GM12891 (cell line): Measurements from ENCODE around the gene ADAMTS4.

ENCODE experiments used
- PAX5 ChIP-seq: IDR thresholded peaks from 2 replicates; pipeline ENCODE4 v1.6.1; 2011; ENCODE audit warnings: low read length, moderate library complexity, mild to moderate bottlenecking; ENCODE audit not compliant: insufficient read depth, severe bottlenecking
- POLR2A ChIP-seq: IDR thresholded peaks from 2 replicates; pipeline ENCODE4 v1.6.1; 2011; ENCODE audit warnings: low read depth, low read length, control low read depth
- POLR2AphosphoS5 ChIP-seq: IDR thresholded peaks from 2 replicates; pipeline ENCODE4 v1.6.1; 2011; ENCODE audit warnings: low read depth, low read length, control low read depth
- POU2F2 ChIP-seq: IDR thresholded peaks from 2 replicates; pipeline ENCODE4 v1.6.1; 2011; ENCODE audit warnings: low read depth, mild to moderate bottlenecking, control low read depth, low read length, moderate library complexity
- SPI1 ChIP-seq: IDR thresholded peaks from 2 replicates; pipeline ENCODE4 v1.6.1; 2011; ENCODE audit warnings: low read depth, low read length, control low read depth
- TAF1 ChIP-seq: IDR thresholded peaks from 2 replicates; pipeline ENCODE4 v1.6.1; 2011; ENCODE audit warnings: low read depth, low read length, control low read depth

GRCh38 chr1:161162052-161162451 is 36.8 kb downstream of the ADAMTS4 start:
- TF ChIP-seq SPI1 (no peak), POLR2A (no peak), POLR2AphosphoS5 (no peak), TAF1 (no peak), PAX5 (no peak), POU2F2 (no peak)
